ENCODE data around the gene ZNF322. TPM values are rescaled to one million over a fixed set of nuclear protein-coding genes. Genes with fewer than 3 reads are reported as not detected.

The ZNF322 gene
- total RNA-seq, 1 donor from 2014 or later, result 19.2 TPM

- no peak for DNase-seq
Observed at GRCh38 chr6:26588965-26589364, 70.6 kb downstream of the ZNF322 start.

Other genes starting within 250 kb of the ZNF322 start
- gene BTN3A3, start 219.2 kb downstream of the ZNF322 start, total RNA-seq, result 16.9 and 20.3 TPM in 2 replicates
- 7.8 and 9.3 TPM in 2 replicates for gene BTN2A1, start 201.8 kb downstream of the ZNF322 start, total RNA-seq
- gene BTN1A1, start 159.4 kb downstream of the ZNF322 start, total RNA-seq, result not detected in 2 replicates
- 60.4 and 78.7 TPM in 2 replicates for gene HMGN4, start 121.4 kb downstream of the ZNF322 start, total RNA-seq
- gene ABT1, start 62.8 kb downstream of the ZNF322 start, total RNA-seq, result 18.7 and 22.0 TPM in 2 replicates